ENCODE measurements around the gene ACRBP. TPM values are rescaled to one million over a fixed set of nuclear protein-coding genes. Genes with fewer than 3 reads are reported as not detected.

Gene ACRBP
- 0.13 and 0.72 TPM in 2 replicates for total RNA-seq

GRCh38 chr12:6647083-6647604 is at the start of gene ACRBP:
TSS of gene ACRBP (minus strand) at chr12:6647432. CDS start at chr12:6647366, 66 bp downstream.

GRCh38 chr12:6688999-6689882 is 42.0 kb upstream of the ACRBP start, which contains the start of gene ZNF384:
TSS of gene ZNF384 (minus strand) at chr12:6689375. CDS start at chr12:6679520, 9,855 bp downstream.

GRCh38 chr12:6662906-6663742 is 15.9 kb upstream of the ACRBP start, which contains the start of gene ING4:
TSS of gene ING4 (minus strand) at chr12:6663119. CDS start at chr12:6663101, 18 bp downstream.

GRCh38 chr12:6635856-6636531 is 11.2 kb downstream of the ACRBP start, which contains the start of gene LPAR5:
TSS of gene LPAR5 (minus strand) at chr12:6635959. CDS start at chr12:6621248, 14,711 bp downstream.

Other genes starting within 250 kb of the ACRBP start
- not detected in 2 replicates for gene CD27, start 202.5 kb downstream of the ACRBP start, total RNA-seq
- 5.8 and 14.5 TPM in 2 replicates for gene TAPBPL, start 195.4 kb downstream of the ACRBP start, total RNA-seq
- gene VAMP1, start 176.8 kb downstream of the ACRBP start, total RNA-seq = 2.6 and 20.4 TPM in 2 replicates
- gene MRPL51, start 154.2 kb downstream of the ACRBP start, total RNA-seq = 84.3 and 110 TPM in 2 replicates
- 40.1 and 98.9 TPM in 2 replicates for gene NCAPD2, start 153.3 kb downstream of the ACRBP start, total RNA-seq
- 6,589 and 9,177 TPM in 2 replicates for gene GAPDH, start 112.9 kb downstream of the ACRBP start, total RNA-seq
- 7.5 and 7.7 TPM in 2 replicates for gene IFFO1, start 91.4 kb downstream of the ACRBP start, total RNA-seq
- gene NOP2, start 79.1 kb downstream of the ACRBP start, total RNA-seq = 6.9 and 17.1 TPM in 2 replicates
- gene CHD4, start 40.1 kb downstream of the ACRBP start, total RNA-seq = 210 and 238 TPM in 2 replicates
- 0.65 TPM in 1 of 2 replicates, not detected in the other for gene LPAR5, start 11.5 kb downstream of the ACRBP start, total RNA-seq
- gene ING4, start 15.7 kb upstream of the ACRBP start, total RNA-seq = 24.4 and 89.2 TPM in 2 replicates
- 16.8 and 39.4 TPM in 2 replicates for gene ZNF384, start 41.9 kb upstream of the ACRBP start, total RNA-seq
- gene PIANP, start 53.4 kb upstream of the ACRBP start, total RNA-seq = 0.52 and 5.9 TPM in 2 replicates
- 50.6 and 80.7 TPM in 2 replicates for gene COPS7A, start 76.6 kb upstream of the ACRBP start, total RNA-seq
- 196 and 281 TPM in 2 replicates for gene MLF2, start 105.7 kb upstream of the ACRBP start, total RNA-seq
- 174 and 234 TPM in 2 replicates for gene PTMS, start 118.9 kb upstream of the ACRBP start, total RNA-seq
- gene LAG3, start 125.1 kb upstream of the ACRBP start, total RNA-seq = 1.6 TPM in 1 of 2 replicates, not detected in the other
- gene CD4, start 142.1 kb upstream of the ACRBP start, total RNA-seq = 11.2 and 19.2 TPM in 2 replicates
- 2.1 and 20.3 TPM in 2 replicates for gene GPR162, start 174.4 kb upstream of the ACRBP start, total RNA-seq
- gene P3H3, start 181.0 kb upstream of the ACRBP start, total RNA-seq = 72.0 and 77.4 TPM in 2 replicates
- 0.39 and 0.48 TPM in 2 replicates for gene GNB3, start 193.5 kb upstream of the ACRBP start, total RNA-seq
- gene CDCA3, start 203.9 kb upstream of the ACRBP start, total RNA-seq = 12.0 and 27.4 TPM in 2 replicates
- 47.1 and 72.5 TPM in 2 replicates for gene USP5, start 204.7 kb upstream of the ACRBP start, total RNA-seq
- 1,206 and 1,693 TPM in 2 replicates for gene TPI1, start 220.1 kb upstream of the ACRBP start, total RNA-seq
- gene SPSB2, start 225.9 kb upstream of the ACRBP start, total RNA-seq = 3.6 and 5.4 TPM in 2 replicates